Activated naive CD4-positive, alpha-beta T cell (primary cell): ENCODE data around the gene FAM174C.
A peak's percentile ranks its signal among the peaks of the same experiment; 100 is the strongest.

Experiments used
- DNase-seq, 4 experiments: peaks; one replicate each; lab custom pipeline; 2025; lab: John Stamatoyannopoulos, UW

The FAM174C gene

DNA sequence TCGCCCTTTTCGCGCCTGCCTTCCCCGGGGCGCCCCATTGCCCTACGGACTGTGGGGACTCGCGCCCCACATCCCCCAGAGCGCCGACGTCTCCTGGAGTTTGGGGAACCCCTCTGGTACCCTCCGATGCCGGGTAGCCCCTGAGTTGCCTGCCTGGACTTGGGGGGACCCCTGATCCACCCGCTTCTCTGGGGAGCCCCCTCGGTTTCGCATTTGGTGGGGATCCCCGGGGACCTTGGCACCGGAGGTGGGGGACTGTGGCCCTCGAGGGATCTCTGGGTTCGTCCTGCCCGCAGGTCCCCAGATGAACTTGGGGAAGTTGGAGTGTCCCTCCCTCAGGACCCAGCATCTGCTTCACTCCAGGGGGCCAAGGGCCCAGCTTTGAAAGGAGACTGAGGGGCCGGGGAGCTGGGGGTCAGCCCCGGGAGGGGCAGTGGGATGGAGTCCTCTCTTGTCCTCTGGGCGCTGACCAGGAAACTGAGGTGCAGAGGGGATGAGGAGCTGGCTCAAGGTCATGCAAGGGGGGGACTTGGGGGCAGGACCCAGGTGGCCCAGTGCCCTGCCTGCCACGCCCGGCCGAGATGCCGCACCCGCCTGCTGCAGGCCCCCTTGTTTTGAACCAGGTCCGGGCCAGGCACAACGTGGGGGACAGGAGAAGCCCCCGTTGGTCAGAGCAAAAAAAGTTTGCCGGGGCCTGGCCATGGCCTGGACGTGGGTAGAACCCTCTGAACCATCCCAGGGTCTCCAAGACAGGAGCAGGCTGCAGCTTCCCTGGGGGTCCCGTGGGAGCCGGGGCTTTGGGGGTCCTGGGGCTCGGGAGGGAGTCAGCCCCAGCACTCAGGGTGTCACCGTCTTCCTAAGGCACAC is 11.4 kb downstream of the FAM174C start:
- no peak for DNase-seq

DNA sequence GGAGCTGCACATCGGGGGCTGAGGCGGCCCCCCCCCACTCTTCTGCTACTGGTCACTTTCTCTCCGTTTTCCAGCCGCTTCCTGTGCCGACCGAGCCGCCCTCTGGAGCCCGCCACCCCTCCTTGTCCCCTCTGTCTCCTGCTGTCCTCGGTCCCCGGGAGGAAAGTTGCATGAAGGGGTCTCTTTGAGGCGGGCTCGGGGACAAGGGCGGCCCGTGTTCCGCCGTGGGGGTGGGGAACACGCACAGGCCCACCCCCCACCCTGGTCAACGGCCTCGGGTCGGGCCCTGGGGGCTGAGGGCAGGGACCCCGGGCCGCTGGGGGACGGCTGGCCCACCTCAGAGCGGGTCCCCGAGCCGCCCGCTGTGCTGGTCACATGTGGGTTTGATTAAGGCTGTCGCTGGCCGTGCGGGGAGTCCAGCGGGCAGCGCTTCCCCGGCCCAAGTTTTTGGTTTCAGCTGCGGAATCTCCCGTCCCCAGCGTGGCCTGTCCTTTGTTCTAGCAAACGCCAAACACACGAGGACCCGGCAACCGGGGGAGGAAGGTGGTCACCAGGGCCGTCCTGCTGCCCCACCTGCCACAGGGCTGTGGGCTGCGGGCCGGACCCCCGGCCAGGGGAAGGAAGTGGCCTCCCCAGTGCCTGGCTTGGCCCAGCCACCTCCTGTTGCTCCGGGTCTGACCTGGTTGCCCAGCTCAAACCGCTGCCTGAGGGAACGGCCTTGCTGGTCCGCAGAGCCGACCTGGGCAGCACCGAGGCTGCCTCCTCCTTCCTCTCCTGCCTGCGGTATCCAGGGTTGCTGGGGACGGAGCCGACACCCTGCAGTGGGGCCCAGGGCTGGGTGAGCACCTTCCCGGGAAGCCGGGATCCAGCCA is 12.3 kb downstream of the FAM174C start:
- no peak for DNase-seq

DNA sequence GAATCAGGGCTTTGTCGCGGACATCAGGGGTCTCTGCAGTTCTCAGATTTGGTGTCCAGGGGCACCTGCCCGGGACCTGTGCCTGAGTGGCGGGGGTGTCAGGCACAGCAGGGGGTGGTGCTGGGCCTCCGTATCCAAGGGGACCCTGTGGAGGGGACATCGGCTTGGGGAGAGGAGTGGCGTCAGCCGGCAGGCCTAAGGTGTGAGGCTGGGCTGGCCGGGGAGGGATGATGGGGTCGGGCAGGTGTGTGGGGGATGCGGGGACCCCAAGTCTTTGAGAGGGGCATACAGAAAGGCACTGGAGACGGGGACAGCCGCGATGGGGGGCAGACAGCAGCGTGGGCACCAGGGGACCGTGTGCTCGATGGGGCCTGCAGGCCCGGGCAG is 12.9 kb downstream of the FAM174C start:
- no peak for DNase-seq

DNA sequence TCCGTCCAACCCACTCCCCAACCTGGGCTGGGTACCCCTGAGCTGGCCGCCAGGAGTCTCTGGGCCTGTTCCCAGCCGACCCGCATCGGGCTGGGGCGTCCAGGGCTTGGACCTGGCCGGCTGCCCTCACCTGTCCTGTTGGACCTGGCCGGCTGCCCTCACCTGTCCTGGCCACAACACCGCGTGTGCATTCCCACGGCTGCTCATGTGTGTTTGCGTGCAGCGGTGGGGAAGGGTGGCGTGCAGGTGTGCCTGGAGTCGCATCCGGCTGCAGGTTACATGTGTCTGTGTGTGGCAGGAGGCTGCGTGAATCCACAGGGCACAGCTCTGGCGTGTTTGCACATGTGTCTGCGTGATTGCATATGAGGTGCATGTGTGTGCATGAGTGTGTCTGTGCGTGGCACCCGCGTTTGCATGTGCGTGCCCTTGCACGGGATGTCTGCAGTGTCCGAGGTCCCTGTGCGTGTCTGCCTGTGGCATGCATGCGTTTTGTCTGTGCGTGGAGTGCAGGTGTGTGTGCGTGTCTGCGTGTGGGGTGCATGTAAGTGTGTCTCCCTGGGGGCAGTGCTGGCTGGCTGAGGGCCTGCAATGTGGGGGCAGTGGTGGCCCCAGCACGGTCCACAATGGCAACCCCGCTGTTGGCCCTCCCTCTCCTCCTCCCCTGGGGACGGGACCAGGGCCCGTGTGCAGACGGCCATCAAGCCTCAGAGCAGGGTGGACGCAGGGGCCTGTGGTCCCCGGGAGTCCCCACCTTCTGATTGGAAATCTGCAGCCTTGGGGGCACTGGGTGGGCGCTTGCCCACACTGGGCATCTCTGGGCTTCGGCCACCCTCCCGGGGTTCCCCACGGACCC is 13.7 kb downstream of the FAM174C start:
- DNase-seq, result no peak

DNA sequence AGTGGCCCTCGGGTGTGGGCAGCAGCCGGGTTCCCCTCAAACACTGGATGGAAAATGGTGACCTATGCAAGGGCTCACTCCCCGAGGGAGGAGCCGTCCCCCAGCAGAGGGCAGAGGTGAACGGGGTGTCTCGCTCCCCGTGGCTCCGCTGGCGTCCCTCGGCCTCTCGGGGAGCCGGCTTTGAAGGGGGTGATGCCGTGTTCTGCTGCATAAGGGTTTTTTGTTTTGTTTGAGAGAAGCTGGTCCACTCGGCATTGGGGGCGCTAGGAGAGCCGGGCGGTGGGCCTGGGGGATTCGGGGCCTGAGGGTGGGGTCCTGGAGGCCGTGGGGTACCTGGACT is 14.3 kb downstream of the FAM174C start:
- no peak for DNase-seq

DNA sequence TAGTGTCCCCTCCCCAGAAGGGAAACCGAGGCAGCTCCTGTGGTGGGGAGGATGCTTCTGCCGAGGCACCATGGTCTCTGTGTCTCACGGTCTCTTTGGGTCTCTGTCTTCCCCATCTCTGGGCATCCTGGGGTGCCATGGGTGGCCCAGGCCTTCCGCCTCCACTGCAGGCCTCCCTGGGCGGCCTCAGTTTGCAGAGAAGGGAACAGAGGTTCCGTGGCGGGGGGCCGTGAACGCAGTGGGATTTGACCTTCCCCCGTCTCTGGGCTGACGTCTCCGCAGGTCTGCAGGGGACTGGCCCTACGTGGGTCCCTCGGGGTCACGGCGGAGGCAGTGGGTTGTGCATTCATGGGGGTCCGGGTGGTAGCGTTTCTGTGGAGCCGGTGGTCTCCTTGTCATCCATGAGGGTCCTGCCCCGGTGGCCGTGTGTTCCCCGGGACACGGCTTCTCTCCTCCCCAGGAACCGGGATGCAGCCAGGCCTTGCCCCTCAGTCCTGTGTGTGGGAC is 14.9 kb downstream of the FAM174C start:
- no peak for DNase-seq

DNA sequence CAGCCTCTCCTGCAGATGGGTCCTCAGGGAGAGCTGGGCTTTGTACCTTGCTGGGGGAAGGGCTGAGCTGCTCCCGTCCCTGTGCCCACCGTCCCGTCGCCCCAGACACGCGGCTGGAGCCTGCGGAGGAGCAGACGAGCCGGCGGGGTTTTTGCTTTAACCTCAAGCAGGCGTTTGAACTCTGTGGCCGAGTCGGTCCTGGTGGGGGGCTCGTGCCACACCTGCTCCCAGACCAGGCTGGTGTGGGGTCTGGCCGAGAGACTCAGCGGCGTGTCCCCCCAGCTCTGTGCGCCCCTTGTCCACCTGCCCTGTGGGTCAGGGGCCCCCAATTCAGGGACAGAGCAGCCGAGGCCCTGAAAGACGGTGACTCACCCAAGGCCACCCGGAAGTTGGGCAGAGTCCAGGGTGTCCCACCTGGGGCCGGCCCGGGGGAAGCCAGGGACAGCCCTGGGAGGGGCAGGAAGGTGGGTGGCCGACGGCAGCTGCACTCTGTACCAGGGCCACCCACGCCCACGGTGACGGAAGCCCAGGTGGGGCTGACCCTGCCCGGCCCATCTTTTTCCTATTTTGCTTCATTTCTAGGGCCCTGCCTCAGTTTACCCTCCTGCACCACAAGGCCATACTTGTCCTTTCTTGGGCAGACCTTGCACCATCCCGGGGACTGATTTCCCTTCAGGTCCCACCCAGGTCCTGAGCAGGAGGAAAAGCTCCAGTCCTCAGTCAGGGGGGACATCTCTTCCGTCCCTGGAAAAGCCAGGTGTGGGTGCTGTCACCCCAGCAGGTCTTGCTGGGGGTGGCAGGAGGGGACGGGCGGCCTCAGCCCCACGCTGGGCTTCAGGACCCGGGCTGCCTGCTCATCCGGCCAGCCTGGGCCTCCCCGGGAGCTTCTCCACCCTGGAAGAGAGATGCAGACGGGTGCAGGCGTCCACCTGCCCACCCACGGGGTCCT is 15.6 kb downstream of the FAM174C start:
- DNase-seq, result no peak

DNA sequence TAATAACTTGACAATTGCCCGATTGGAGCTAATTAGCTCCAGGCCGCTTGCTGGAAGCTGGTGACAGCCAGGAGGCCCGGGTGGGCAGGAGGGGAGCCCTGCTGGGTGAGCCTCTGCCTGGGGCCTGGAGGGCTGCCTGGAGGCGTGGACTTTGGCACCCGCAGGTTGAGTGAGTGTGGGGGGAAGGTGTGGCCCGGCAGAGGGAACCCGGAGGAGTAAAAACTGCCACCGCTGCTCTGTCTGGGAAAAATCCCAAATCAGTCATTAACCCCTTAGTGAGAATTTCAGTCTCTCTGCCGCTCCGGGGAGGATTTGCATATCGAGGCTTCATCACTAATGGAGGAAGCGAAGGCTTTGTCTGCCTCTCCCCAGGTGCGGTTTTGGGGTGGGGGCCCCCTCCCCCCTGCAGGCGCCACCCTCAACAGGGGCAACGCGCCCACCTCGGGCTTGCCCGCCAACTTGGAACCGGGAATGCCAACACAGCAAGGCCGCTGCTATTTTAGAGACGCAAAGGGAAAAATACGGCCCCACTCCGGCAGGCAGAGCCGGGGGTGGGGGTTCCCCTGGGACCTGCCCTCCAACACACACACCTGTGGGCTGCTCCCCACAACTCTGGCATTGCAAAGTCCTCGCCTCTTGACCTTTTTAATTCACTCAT is 16.6 kb downstream of the FAM174C start:
- no peak for DNase-seq

DNA sequence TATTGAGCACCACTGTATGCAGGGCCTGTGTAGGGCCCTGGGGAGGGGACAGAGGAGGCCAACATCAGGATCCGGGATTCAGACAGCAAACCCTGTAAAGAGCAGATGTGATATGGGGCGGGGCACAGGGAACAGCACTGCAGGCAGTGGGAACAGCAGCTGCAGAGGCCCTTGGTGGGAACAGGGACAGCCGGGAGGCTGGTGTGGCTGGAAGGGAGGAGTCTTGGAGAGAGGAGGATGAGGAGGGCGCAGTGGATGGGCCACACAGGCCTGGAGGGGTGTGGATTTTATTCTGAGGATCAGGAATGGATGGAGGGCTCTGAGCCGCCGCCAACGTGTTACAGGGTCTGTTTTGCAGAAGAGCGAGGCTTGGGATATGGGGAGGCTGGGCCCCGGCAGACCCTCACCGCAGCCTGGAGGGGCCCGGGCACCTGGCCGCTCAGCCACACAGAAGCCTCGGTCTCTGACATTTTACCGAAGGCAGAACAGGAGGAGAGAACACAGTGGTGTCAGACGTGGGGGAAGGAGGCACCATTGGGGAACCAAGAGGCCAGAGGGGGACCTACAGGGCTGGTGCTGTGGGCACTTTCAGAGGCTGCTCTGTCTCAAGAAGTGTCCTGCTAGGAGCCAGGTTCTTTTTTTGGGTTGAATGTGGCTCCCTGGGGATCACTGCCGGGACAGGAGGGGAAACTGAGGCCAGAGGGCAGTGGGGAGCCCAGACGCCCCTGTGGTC is 17.3 kb downstream of the FAM174C start:
- no peak for DNase-seq

DNA sequence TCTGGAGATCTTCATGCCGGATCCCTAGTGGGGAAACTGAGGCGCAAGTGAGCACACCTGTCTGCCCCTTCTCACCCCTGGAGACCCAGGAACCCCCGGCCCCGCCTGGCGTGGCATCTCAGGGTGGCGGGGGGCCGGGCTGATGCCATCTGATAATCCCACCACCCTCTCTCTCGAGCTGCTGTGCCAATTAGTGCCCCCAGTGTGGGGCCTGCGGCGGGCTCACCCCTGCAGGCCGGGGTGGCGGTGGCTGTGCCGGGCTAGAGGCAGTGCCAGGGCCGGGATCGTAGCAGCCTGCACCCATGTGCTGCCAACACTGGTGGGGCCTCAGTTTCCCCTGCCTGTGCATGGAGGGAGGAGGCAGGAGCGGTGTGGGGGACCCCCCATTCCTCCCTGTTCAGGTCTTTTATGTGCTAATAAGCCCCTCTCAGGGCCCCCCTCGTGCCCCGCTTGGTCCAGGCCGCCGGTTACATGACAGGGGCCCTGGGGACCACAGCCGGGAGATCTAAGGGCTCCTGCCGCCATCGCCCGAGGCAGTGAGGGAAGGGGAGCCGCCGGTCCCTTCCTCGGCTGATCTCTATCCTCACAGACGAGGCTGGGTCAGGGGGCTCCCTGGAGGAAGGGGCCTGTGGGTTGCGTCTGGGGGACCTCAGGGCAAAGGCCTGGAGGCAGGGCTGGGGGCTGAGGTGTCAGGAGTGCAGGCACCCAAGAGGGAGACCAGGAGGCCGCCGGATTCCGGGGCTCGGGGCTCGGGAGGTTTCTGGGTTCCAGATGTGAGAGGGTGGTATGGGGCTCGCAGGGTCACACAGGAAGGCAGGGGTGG is 18.7 kb downstream of the FAM174C start:
- DNase-seq, result no peak

DNA sequence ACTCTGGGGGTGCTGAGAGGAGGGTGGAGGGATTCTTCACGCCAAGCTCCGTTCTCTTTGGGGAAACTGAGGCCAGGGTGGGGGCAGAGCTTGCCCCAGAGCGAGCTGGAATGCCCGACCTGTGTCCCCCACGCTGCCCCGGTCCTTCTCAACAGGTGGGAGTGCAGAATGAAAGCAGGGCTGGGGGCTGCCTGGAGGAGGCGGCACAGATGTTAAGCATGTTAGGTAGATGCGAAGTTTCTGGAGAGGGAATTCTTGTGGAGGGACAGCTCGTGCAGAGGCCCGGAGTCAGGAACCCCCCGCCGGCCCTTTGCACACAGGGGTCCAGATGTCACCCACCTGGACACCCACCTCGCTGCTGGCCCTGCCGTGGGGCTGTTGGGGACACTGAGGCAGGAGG is 19.4 kb downstream of the FAM174C start:
- DNase-seq, result no peak

DNA sequence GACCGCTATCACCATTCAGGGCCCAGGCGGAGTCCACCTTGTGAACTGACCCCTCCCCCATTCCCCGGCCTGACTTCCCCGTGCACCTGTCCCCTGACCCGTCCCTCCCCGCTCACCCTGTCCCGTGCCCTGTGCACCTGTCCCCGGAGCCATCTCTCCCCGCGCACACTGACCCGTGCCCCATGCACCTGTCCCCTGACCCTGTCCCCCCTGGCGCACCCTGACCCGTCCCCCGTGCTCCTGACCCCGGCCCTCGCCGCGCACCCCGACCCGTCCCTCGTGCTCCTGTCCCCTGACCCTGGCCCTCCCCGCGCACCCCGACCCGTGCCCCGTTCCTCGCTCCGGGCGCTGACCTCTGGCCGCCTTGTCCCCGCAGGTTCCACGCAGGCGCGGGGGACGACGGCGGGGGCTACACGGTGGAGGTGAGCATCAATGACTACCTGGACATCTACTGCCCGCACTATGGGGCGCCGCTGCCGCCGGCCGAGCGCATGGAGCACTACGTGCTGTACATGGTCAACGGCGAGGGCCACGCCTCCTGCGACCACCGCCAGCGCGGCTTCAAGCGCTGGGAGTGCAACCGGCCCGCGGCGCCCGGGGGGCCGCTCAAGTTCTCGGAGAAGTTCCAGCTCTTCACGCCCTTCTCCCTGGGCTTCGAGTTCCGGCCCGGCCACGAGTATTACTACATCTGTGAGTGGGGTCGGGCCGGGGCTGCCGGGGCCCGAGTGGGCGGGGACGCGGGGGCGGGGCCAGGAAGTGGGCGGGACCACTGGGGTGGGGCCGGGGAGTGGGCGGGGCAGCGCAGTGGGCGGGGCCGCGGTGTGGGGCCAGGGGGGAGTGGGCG is 20.1 kb downstream of the FAM174C start:
- DNase-seq, result peak in 2 of 4 experiments; percentile 22 to 47

DNA sequence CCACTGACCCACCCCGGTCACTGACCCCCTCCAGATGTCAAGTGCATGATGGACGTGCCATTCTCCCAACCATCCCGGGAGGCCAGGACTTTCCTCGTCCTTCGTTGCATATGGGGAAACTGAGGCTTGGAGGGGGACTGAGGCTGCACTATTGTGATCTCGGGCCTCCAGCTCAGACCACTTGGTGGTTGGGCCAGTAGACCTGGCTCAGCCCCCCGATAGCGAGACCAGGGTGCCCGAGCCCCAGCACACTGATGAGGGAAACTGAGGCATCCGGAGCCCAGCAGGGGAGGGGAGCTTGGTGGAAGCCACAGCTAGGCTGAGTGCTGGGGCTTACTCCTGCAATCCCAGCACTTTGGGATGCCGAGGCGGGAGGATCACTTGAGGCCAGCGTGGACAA is 20.7 kb downstream of the FAM174C start:
- DNase-seq, result no peak

DNA sequence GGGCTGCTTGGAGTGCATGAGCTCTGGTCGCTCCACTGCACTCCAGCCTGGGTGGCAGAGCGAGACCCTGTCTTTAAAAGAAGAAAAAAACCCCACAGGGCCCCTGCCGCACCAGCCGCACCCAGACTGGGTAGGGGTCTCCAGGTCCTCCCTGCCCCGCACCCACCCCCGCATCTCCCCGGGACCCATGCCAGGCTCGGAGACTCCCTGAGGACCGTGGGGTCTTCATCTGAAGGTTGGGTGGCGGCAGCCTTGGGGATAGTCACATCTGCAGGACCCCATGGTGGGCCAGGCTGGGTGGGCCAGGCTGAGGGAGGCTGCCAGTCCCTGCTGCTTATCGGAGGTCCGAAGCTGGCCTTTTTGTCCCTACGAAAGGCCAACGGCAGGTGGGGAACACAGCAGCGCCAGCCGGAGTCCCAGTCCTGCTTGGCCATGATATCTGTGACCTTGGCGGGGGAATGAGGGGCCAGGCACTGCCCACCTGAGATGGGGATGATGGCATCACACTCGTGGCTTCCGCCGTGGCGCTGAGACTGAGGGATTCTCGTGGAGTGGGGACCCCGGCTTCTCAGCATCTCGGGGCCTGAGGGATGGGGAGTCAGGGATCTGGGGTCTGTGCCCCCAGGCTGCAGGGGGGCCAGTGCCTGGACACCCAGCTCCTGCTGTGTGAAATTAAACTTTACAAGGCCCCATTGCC is 21.4 kb downstream of the FAM174C start:
- no peak for DNase-seq

DNA sequence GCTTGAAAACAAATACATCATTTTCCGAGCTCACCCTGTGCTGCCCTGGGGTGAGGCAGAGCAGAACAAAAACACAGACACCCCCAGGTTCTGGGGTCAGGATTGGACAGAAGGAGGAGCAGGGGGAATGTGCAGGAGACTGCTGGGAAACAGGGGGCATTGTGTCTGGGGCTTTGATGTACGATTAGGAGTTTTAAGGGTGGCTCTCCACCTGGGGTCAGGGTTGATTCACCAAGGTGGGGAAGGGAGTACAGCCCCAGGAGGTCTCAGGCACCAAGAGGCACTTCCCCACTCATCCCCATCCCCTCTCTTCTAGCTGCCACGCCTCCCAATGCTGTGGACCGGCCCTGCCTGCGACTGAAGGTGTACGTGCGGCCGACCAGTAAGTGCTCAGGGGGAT is 22.9 kb downstream of the FAM174C start:
- no peak for DNase-seq

DNA sequence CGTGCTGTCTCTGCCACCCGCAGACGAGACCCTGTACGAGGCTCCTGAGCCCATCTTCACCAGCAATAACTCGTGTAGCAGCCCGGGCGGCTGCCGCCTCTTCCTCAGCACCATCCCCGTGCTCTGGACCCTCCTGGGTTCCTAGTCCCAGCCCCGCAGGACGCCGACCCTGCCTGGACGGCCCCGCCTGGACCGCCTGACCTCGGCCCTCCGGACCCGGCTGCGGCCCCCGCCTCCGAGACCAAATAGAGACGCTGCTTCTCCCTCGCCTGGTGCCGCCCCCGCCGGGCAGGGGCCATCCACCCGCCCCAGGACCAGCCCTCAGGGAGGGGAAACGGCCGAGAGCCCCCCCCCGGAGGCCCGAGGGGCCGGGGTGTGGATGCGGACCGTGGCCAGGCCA is 24.5 kb downstream of the FAM174C start:
- no peak for DNase-seq

DNA sequence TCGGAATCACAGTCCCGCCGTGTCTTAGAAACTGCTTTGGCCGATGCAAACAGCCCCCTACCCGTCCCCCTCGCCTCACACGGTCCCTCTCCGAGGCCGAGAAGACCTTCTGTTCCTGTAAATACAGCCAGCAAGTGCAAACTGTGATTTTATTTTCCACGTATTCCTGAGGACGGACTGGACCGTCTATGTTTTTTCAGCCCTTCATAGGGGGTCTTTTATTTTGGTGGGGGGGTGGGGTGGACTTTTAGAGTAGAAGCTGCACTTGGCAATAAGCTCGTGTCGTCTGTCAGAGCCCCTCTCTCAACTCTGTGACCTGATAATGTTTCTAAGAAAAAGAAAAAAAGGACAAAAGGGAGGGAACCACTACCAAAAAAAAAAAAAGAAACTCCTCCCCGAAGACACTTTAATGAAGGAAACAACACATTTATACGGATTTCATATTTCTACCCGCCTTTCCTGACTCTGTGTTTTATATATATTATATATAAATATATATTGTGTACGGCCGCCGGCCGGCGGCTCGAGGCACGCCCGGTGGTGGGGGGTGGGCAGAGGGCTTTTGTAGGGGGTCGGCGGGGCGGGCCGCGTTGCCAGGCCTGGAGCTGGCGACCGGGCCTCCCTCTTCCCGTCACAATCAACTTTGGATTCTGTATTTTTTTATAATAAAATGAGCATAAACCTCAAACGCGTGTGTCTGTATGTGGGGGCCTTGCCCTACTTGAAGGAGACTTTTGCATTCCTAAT is 25.6 kb downstream of the FAM174C start:
- no peak for DNase-seq
